ENCODE data around the gene NLRP3. TPM values are rescaled to one million over a fixed set of nuclear protein-coding genes. Genes with fewer than 3 reads are reported as not detected.
"Not testable (repeated sequence)": the region's sequence is repeated elsewhere in the genome, so short reads cannot be mapped to it uniquely, and the experiment has no call there.

NLRP3 gene
- total RNA-seq, 1 donor from 2014 or later = 7.4 TPM

GRCh38 chr1:247469141-247469535 is 53.2 kb downstream of the NLRP3 start:
- DNase-seq (ENCODE audit: low read depth) = no peak
- TF ChIP-seq CTCF (conservative IDR thresholded peaks at IDR 0.05; ENCODE audit: low read depth, low read length) = no peak
- H3K4me3 ChIP-seq (ENCODE audit: low read depth, low read length) = no peak overlapping the region

- not testable (repeated sequence) for DNase-seq (ENCODE audit: low read depth); H3K4me3 ChIP-seq (ENCODE audit: low read depth, low read length)
Observed at GRCh38 chr1:247470942-247471429, 55.0 kb downstream of the NLRP3 start.

- no peak for DNase-seq (ENCODE audit: low read depth)
- no peak for TF ChIP-seq CTCF (conservative IDR thresholded peaks at IDR 0.05; ENCODE audit: low read depth, low read length)
- H3K4me3 ChIP-seq (ENCODE audit: low read depth, low read length) = no peak overlapping the region
Observed at GRCh38 chr1:247471445-247472016, 55.6 kb downstream of the NLRP3 start.

GRCh38 chr1:247472035-247472434 is 56.1 kb downstream of the NLRP3 start:
- DNase-seq (ENCODE audit: low read depth) = no peak
- H3K4me3 ChIP-seq (ENCODE audit: low read depth, low read length) = no peak overlapping the region
- no peak for TF ChIP-seq CTCF (conservative IDR thresholded peaks at IDR 0.05; ENCODE audit: low read depth, low read length)

- TF ChIP-seq CTCF (conservative IDR thresholded peaks at IDR 0.05; ENCODE audit: low read depth, low read length) = no peak
- no peak overlapping the region for H3K4me3 ChIP-seq (ENCODE audit: low read depth, low read length)
- DNase-seq (ENCODE audit: low read depth) = no peak
Observed at GRCh38 chr1:247474367-247474766, 58.4 kb downstream of the NLRP3 start.

GRCh38 chr1:247475793-247476192 is 59.8 kb downstream of the NLRP3 start:
- TF ChIP-seq CTCF (conservative IDR thresholded peaks at IDR 0.05; ENCODE audit: low read depth, low read length) = no peak
- H3K4me3 ChIP-seq (ENCODE audit: low read depth, low read length) = no peak overlapping the region
- DNase-seq (ENCODE audit: low read depth) = no peak

- H3K4me3 ChIP-seq (ENCODE audit: low read depth, low read length); DNase-seq (ENCODE audit: low read depth): not testable (repeated sequence)
Observed at GRCh38 chr1:247476328-247477058, 60.5 kb downstream of the NLRP3 start.

- no peak for DNase-seq (ENCODE audit: low read depth)
- H3K4me3 ChIP-seq (ENCODE audit: low read depth, low read length) = no peak overlapping the region
- TF ChIP-seq CTCF (conservative IDR thresholded peaks at IDR 0.05; ENCODE audit: low read depth, low read length) = no peak
Observed at GRCh38 chr1:247482747-247483146, 66.8 kb downstream of the NLRP3 start.
